H1 (cell line): ENCODE measurements around the gene CAMTA1. TPM values are rescaled to one million over a fixed set of nuclear protein-coding genes. Genes with fewer than 3 reads are reported as not detected.

Source experiments
- GABPA ChIP-seq: IDR thresholded peaks from 2 replicates; pipeline ENCODE4 v1.6.1; 2011; ENCODE audit warnings: mild to moderate bottlenecking, low read length, moderate library complexity, borderline replicate concordance; ENCODE audit not compliant: insufficient read depth
- polyA plus RNA-seq, 7 experiments: library from polyadenylated mRNA; depleted of rRNA in 3 of 7; stranded (reverse) in 5 of 7; unstranded in 2 of 7; fragments of >200 nt in 5 of 7; fragments of 200-250 nt in 2 of 7; gene quantifications; 1 replicate in 5 of 7; 2 replicates in 1 of 7; 4 replicates in 1 of 7; pipeline versions ENCODE4 v1.2.1 to v1.2.3, GENCODE V29; 2011 to 2013; ENCODE audit warnings: missing spikeins in 2 of 7, mixed read lengths in 2 of 7
- total RNA-seq: library from RNA; stranded (reverse); fragmentation: NEBNext Ultra II Directional; extraction: Animal tissue kit (Norgen Biotek cat#: 25700); gene quantifications from 2 replicates; pipeline ENCODE4 v1.2.1, GENCODE V29; 2021

Gene CAMTA1
- total and polyA plus RNA-seq, 2 of the 8 experiments (the other 6 are each of a cell fraction or from before 2014, with no cell fraction given): 65.0 to 119 TPM

DNA sequence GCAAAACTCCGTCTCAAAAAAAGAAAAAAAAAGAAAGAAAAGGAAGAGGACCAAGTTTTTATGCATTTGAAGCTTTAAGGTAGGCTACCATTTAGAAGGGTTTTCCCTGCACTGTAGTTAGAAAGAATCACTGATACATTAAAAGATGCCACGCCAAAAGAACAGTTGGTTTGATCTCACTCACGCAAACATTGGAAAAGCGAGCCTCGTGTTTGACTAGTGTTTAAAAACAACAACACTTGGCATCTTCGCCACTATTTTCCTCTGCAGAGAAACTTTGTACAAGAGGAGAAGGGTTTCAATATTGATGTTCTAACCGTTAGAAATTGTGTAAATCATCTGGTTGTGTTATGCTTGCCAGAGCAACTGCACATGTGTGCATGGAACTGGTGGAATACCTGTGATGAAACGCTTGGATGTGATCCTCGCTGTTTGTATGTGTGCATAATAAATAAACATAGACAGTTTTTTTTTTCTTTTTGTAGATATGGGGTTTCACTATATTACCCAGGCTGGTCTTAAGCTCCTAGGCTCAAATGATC lies 24.0 kb upstream of the CAMTA1 start (continued):
- TF ChIP-seq GABPA: no peak
